Measurements from ENCODE around the gene HOXD3. TPM values are rescaled to one million over a fixed set of nuclear protein-coding genes. Genes with fewer than 3 reads are reported as not detected.

The HOXD3 gene
- total and polyA plus RNA-seq, 8 donors, result 0.15 to 1.0 (median 0.40) TPM; not detected in 1

DNA sequence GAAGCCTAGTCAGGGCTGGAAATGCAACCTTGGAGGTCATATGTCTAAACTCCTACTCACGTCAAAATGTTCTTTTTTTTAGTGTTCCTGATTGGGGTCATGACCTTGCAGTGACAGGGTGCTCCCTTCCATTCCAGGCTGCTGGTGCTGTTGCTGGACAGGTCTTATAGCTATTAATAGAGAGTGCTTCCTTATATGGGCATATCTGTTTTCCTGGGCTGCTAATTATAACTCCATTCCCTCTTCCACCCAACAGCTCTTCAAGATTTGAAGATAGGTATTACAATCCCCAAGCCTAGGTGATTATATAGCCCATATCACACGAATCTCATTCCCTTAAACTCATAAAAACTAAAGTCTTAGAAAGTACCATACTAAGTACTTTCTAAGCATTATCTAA lies 12.6 kb downstream of the HOXD3 start:
- Histone ChIP-seq H3K36me3 (no peaks in the 10 kb centered on the region), H3K4me1 (no peaks in the 10 kb centered on the region), H3K27me3 (peaks cover 79 to 100% of the 10 kb centered on the region in 2 donors), H3K4me3 (no peak overlapping the region), H3K9me3 (no peaks in the 10 kb centered on the region), H3K27ac (no peak overlapping the region)
- DNase-seq, result no peak
- ATAC-seq, result no peak
- TF ChIP-seq, protein P1, sequence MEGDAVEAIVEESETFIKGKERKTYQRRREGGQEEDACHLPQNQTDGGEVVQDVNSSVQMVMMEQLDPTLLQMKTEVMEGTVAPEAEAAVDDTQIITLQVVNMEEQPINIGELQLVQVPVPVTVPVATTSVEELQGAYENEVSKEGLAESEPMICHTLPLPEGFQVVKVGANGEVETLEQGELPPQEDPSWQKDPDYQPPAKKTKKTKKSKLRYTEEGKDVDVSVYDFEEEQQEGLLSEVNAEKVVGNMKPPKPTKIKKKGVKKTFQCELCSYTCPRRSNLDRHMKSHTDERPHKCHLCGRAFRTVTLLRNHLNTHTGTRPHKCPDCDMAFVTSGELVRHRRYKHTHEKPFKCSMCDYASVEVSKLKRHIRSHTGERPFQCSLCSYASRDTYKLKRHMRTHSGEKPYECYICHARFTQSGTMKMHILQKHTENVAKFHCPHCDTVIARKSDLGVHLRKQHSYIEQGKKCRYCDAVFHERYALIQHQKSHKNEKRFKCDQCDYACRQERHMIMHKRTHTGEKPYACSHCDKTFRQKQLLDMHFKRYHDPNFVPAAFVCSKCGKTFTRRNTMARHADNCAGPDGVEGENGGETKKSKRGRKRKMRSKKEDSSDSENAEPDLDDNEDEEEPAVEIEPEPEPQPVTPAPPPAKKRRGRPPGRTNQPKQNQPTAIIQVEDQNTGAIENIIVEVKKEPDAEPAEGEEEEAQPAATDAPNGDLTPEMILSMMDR (IDR thresholded peaks at IDR 0.05), result no peak
- intact Hi-C loops (cut with DNase I), result no loop called here

DNA sequence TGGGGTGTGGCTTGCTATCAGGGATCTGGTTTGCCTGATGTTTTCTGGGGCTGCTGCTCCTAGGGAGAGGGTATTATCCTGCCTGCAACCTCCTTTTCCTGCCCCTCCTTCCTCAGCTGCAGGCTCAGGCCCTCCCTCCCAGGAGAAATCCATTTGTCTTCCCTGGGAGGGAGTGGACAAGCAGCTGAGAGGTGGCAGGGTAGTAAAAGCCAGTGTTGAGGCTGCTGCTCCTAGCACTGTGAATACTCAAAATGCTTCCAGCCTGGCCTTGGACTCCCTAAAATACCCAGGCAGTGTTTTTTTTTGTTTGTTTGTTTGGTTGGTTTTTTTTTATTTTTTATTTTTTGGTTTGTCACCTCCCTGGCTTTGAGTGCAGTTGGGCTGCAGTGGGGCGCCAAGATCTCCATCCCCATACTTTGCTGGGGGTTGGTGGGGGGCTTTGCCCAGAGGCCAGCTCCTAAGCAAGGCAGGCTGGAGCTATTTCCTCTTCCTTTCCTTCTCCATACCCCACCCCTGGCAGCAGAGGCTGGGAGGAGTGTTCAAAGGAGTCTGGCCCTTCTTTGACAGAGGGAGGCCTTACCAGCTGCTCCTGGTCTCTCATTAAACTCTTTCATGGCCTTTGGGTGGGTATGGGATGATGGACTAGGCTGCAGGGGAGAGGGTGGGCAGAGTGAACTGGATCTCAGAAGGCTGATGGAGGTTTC lies 13.6 kb downstream of the HOXD3 start:
- Histone ChIP-seq H3K27ac (no peak overlapping the region), H3K27me3 (peaks cover 79 to 100% of the 10 kb centered on the region in 2 donors), H3K4me1 (no peaks in the 10 kb centered on the region), H3K4me3 (no peak overlapping the region), H3K36me3 (no peaks in the 10 kb centered on the region), H3K9me3 (no peaks in the 10 kb centered on the region)
- no peak for ATAC-seq
- DNase-seq, result no peak
- TF ChIP-seq, protein P1 (IDR thresholded peaks at IDR 0.05), result no peak
- intact Hi-C loops (cut with DNase I), result no loop called here

DNA sequence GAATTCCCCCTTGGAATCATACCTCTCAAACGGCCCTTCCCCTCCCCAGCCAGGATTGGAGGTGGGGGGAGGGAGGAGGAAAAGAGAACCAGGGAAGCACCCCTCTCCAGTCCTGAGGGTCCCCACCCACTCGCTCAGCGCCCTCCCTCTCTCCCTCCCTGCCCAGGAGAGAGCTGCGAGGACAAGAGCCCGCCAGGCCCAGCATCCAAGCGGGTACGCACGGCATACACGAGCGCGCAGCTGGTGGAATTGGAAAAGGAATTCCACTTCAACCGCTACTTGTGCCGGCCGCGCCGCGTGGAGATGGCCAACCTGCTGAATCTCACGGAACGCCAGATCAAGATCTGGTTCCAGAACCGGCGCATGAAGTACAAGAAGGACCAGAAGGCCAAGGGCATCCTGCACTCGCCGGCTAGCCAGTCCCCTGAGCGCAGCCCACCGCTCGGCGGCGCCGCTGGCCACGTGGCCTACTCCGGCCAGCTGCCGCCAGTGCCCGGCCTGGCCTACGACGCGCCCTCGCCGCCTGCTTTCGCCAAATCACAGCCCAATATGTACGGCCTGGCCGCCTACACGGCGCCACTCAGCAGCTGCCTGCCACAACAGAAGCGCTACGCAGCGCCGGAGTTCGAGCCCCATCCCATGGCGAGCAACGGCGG lies 14.4 kb downstream of the HOXD3 start:
- DNase-seq, result peak in 1 of 4 donors; percentile 75
- TF ChIP-seq, protein P1 (IDR thresholded peaks at IDR 0.05), result no peak
- Histone ChIP-seq H3K9me3 (no peaks in the 10 kb centered on the region), H3K27me3 (peaks cover 79 to 100% of the 10 kb centered on the region in 2 donors), H3K27ac (no peak overlapping the region), H3K4me1 (no peaks in the 10 kb centered on the region), H3K36me3 (no peaks in the 10 kb centered on the region), H3K4me3 (peak overlapping the region in 1 of 2 donors; percentile 1)
- peak; percentile 77 for ATAC-seq
- intact Hi-C loops (cut with DNase I), result no loop called here

DNA sequence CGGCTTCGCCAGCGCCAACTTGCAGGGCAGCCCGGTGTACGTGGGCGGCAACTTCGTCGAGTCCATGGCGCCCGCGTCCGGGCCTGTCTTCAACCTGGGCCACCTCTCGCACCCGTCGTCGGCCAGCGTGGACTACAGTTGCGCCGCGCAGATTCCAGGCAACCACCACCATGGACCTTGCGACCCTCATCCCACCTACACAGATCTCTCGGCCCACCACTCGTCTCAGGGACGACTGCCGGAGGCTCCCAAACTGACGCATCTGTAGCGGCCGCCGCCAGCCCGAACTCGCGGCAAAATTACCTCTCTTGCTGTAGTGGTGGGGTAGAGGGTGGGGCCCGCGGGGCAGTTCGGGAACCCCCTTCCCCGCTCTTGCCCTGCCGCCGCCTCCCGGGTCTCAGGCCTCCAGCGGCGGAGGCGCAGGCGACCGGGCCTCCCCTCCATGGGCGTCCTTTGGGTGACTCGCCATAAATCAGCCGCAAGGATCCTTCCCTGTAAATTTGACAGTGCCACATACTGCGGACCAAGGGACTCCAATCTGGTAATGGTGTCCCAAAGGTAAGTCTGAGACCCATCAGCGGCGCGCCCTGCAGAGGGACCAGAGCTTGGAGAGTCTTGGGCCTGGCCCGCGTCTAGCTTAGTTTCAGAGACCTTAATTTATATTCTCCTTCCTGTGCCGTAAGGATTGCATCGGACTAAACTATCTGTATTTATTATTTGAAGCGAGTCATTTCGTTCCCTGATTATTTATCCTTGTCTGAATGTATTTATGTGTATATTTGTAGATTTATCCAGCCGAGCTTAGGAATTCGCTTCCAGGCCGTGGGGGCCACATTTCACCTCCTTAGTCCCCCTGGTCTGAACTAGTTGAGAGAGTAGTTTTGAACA lies 15.1 kb downstream of the HOXD3 start:
- Histone ChIP-seq H3K4me1 (no peaks in the 10 kb centered on the region), H3K27me3 (peaks cover 77 to 100% of the 10 kb centered on the region in 2 donors), H3K27ac (no peak overlapping the region), H3K36me3 (no peaks in the 10 kb centered on the region), H3K4me3 (peak overlapping the region in 1 of 2 donors; percentile 1), H3K9me3 (no peaks in the 10 kb centered on the region)
- ATAC-seq (peak; percentile 47), DNase-seq (peak in 1 of 4 donors; percentile 75)
- TF ChIP-seq, protein P1 (IDR thresholded peaks at IDR 0.05), result no peak
- intact Hi-C loops (cut with DNase I), result no loop called here

All from left lung (tissue), 10 donors.